Stimulated activated memory B cell treated with anti-CD40 and anti-IgM and Interleukin-4, amounts not matched to agents 10 μg/mL and 1 μg/mL and 100 μg/mL, for 72 hours (primary cell): ENCODE measurements around the gene KLHL1.

Experiments
- ATAC-seq: fragments of 150-1000 bp; cut with Tn5 transposase; 2 replicates; pipeline ENCODE4 v1.10.0; 2021
- H3K27ac Mint-ChIP-seq: one replicate; pipeline ENCODE4 v1.8.0; 2022; ENCODE audit warnings: mild to moderate bottlenecking, mixed read lengths
- H3K27me3 Mint-ChIP-seq: one replicate; pipeline ENCODE4 v1.8.0; 2022; ENCODE audit warnings: mixed read lengths
- H3K36me3 Mint-ChIP-seq: one replicate; pipeline ENCODE4 v1.8.0; 2022; ENCODE audit warnings: mixed read lengths
- H3K4me1 Mint-ChIP-seq: one replicate; pipeline ENCODE4 v1.8.0; 2022; ENCODE audit warnings: mixed read lengths
- H3K4me3 Mint-ChIP-seq: one replicate; pipeline ENCODE4 v1.8.0; 2022; ENCODE audit warnings: mild to moderate bottlenecking, moderate library complexity, mixed read lengths
- H3K9me3 Mint-ChIP-seq: one replicate; pipeline ENCODE4 v1.8.0; 2022; ENCODE audit warnings: mixed read lengths

The KLHL1 gene

GRCh38 chr13:70051531-70051930 is 56.7 kb downstream of the KLHL1 start:
- H3K36me3 Mint-ChIP-seq, result no peaks in the 10 kb centered on the region
- H3K4me1 Mint-ChIP-seq, result no peaks in the 10 kb centered on the region
- no peak overlapping the region for H3K27ac Mint-ChIP-seq
- no peak overlapping the region for H3K4me3 Mint-ChIP-seq
- peaks cover 13% of the 10 kb centered on the region for H3K9me3 Mint-ChIP-seq
- H3K27me3 Mint-ChIP-seq, result no peaks in the 10 kb centered on the region
- ATAC-seq, result no peak

- Mint-ChIP-seq H3K4me3 (no peak overlapping the region), H3K36me3 (no peaks in the 10 kb centered on the region), H3K27ac (no peak overlapping the region), H3K4me1 (no peaks in the 10 kb centered on the region), H3K27me3 (no peaks in the 10 kb centered on the region), H3K9me3 (no peaks in the 10 kb centered on the region)
- no peak for ATAC-seq
Observed at GRCh38 chr13:70043685-70044084, 64.6 kb downstream of the KLHL1 start.

GRCh38 chr13:70042193-70042592 is 66.1 kb downstream of the KLHL1 start:
- Mint-ChIP-seq H3K4me1 (no peaks in the 10 kb centered on the region), H3K27ac (no peak overlapping the region), H3K4me3 (no peak overlapping the region), H3K27me3 (no peaks in the 10 kb centered on the region), H3K9me3 (no peaks in the 10 kb centered on the region), H3K36me3 (no peaks in the 10 kb centered on the region)
- ATAC-seq, result no peak

GRCh38 chr13:70034286-70034685 is 74.0 kb downstream of the KLHL1 start:
- Mint-ChIP-seq H3K27me3 (no peaks in the 10 kb centered on the region), H3K9me3 (peaks cover 7% of the 10 kb centered on the region), H3K36me3 (no peaks in the 10 kb centered on the region), H3K4me1 (no peaks in the 10 kb centered on the region), H3K4me3 (no peak overlapping the region), H3K27ac (no peak overlapping the region)
- no peak for ATAC-seq

GRCh38 chr13:70027551-70027950 is 80.7 kb downstream of the KLHL1 start:
- H3K4me3 Mint-ChIP-seq, result no peak overlapping the region

GRCh38 chr13:70023516-70023915 is 84.7 kb downstream of the KLHL1 start:
- Mint-ChIP-seq H3K27ac (no peak overlapping the region), H3K36me3 (no peaks in the 10 kb centered on the region), H3K27me3 (no peaks in the 10 kb centered on the region), H3K9me3 (peaks cover 3% of the 10 kb centered on the region), H3K4me1 (no peaks in the 10 kb centered on the region), H3K4me3 (no peak overlapping the region)
- no peak for ATAC-seq

More at GRCh38 chr13:70027551-70027950, 80.7 kb downstream of the KLHL1 start:
- no peaks in the 10 kb centered on the region for H3K4me1 Mint-ChIP-seq
- H3K36me3 Mint-ChIP-seq, result no peaks in the 10 kb centered on the region
- peaks cover 3% of the 10 kb centered on the region for H3K9me3 Mint-ChIP-seq
- no peak overlapping the region for H3K27ac Mint-ChIP-seq
- no peaks in the 10 kb centered on the region for H3K27me3 Mint-ChIP-seq
- no peak for ATAC-seq

- Mint-ChIP-seq H3K27me3 (no peaks in the 10 kb centered on the region), H3K27ac (no peak overlapping the region), H3K9me3 (peaks cover 3% of the 10 kb centered on the region), H3K36me3 (no peaks in the 10 kb centered on the region), H3K4me3 (no peak overlapping the region), H3K4me1 (no peaks in the 10 kb centered on the region)
- no peak for ATAC-seq
Observed at GRCh38 chr13:70022646-70023045, 85.6 kb downstream of the KLHL1 start.

- Mint-ChIP-seq H3K27me3 (no peaks in the 10 kb centered on the region), H3K4me3 (no peak overlapping the region), H3K4me1 (no peaks in the 10 kb centered on the region), H3K36me3 (no peaks in the 10 kb centered on the region), H3K9me3 (peaks cover 12% of the 10 kb centered on the region), H3K27ac (no peak overlapping the region)
- ATAC-seq, result no peak
Observed at GRCh38 chr13:70016116-70016515, 92.1 kb downstream of the KLHL1 start.

GRCh38 chr13:70014337-70014736 is 93.9 kb downstream of the KLHL1 start:
- Mint-ChIP-seq H3K9me3 (peaks cover 15% of the 10 kb centered on the region), H3K4me3 (no peak overlapping the region), H3K27ac (no peak overlapping the region), H3K36me3 (no peaks in the 10 kb centered on the region), H3K27me3 (no peaks in the 10 kb centered on the region), H3K4me1 (no peaks in the 10 kb centered on the region)
- ATAC-seq, result no peak

- no peak overlapping the region for H3K4me3 Mint-ChIP-seq
Observed at GRCh38 chr13:69999875-70000274, 108.4 kb downstream of the KLHL1 start.

GRCh38 chr13:69997061-69997460 is 111.2 kb downstream of the KLHL1 start:
- Mint-ChIP-seq H3K27ac (no peak overlapping the region), H3K9me3 (no peaks in the 10 kb centered on the region), H3K4me3 (no peak overlapping the region), H3K36me3 (no peaks in the 10 kb centered on the region), H3K27me3 (no peaks in the 10 kb centered on the region), H3K4me1 (no peaks in the 10 kb centered on the region)
- no peak for ATAC-seq

More at GRCh38 chr13:69999875-70000274, 108.4 kb downstream of the KLHL1 start:
- no peak for ATAC-seq
- H3K27me3 Mint-ChIP-seq, result no peaks in the 10 kb centered on the region
- no peaks in the 10 kb centered on the region for H3K36me3 Mint-ChIP-seq
- no peaks in the 10 kb centered on the region for H3K9me3 Mint-ChIP-seq
- no peak overlapping the region for H3K27ac Mint-ChIP-seq
- H3K4me1 Mint-ChIP-seq, result no peaks in the 10 kb centered on the region

- Mint-ChIP-seq H3K27ac (no peak overlapping the region), H3K27me3 (no peaks in the 10 kb centered on the region), H3K9me3 (peaks cover 3% of the 10 kb centered on the region), H3K4me1 (no peaks in the 10 kb centered on the region), H3K4me3 (no peak overlapping the region), H3K36me3 (no peaks in the 10 kb centered on the region)
- ATAC-seq, result no peak
Observed at GRCh38 chr13:69980799-69981198, 127.5 kb downstream of the KLHL1 start.

- Mint-ChIP-seq H3K4me3 (no peak overlapping the region), H3K36me3 (no peaks in the 10 kb centered on the region), H3K9me3 (peaks cover 3% of the 10 kb centered on the region), H3K27me3 (no peaks in the 10 kb centered on the region), H3K27ac (no peak overlapping the region), H3K4me1 (no peaks in the 10 kb centered on the region)
- no peak for ATAC-seq
Observed at GRCh38 chr13:69975496-69975895, 132.8 kb downstream of the KLHL1 start.

- Mint-ChIP-seq H3K36me3 (no peaks in the 10 kb centered on the region), H3K4me3 (no peak overlapping the region), H3K4me1 (no peaks in the 10 kb centered on the region), H3K27ac (no peak overlapping the region), H3K27me3 (no peaks in the 10 kb centered on the region), H3K9me3 (peaks cover 6% of the 10 kb centered on the region)
- ATAC-seq, result no peak
Observed at GRCh38 chr13:69970520-69970919, 137.7 kb downstream of the KLHL1 start.

GRCh38 chr13:69959046-69959445 is 149.2 kb downstream of the KLHL1 start:
- Mint-ChIP-seq H3K27ac (no peak overlapping the region), H3K4me1 (no peaks in the 10 kb centered on the region), H3K27me3 (no peaks in the 10 kb centered on the region), H3K9me3 (no peaks in the 10 kb centered on the region), H3K4me3 (no peak overlapping the region), H3K36me3 (no peaks in the 10 kb centered on the region)
- ATAC-seq, result no peak

GRCh38 chr13:69956839-69957238 is 151.4 kb downstream of the KLHL1 start:
- H3K9me3 Mint-ChIP-seq, result no peaks in the 10 kb centered on the region
- no peak overlapping the region for H3K27ac Mint-ChIP-seq
- no peak overlapping the region for H3K4me3 Mint-ChIP-seq
- no peaks in the 10 kb centered on the region for H3K36me3 Mint-ChIP-seq
- no peaks in the 10 kb centered on the region for H3K4me1 Mint-ChIP-seq
- H3K27me3 Mint-ChIP-seq, result no peaks in the 10 kb centered on the region
- no peak for ATAC-seq

GRCh38 chr13:69956349-69956748 is 151.9 kb downstream of the KLHL1 start:
- ATAC-seq, result no peak
- Mint-ChIP-seq H3K27ac (no peak overlapping the region), H3K4me3 (no peak overlapping the region), H3K4me1 (no peaks in the 10 kb centered on the region), H3K27me3 (no peaks in the 10 kb centered on the region), H3K9me3 (no peaks in the 10 kb centered on the region), H3K36me3 (no peaks in the 10 kb centered on the region)
